Neural progenitor cell (in vitro differentiated cells): ENCODE results near the gene KLHL42.

Experiments
- CTCF ChIP-seq: fragments of 200-600 bp; sonication (generic); IDR thresholded peaks from 2 replicates; pipeline ENCODE4 v1.5.1; 2017; ENCODE audit warnings: antibody characterized with exemption, mild to moderate bottlenecking
- EZH2 ChIP-seq: fragments of 200-600 bp; sonication (generic); IDR thresholded peaks from 2 replicates; pipeline ENCODE4 v1.6.1; 2017; ENCODE audit warnings: antibody characterized with exemption, mild to moderate bottlenecking, moderate library complexity
- EZH2phosphoT487 ChIP-seq: fragments of 200-600 bp; sonication (generic); IDR thresholded peaks from 2 replicates; pipeline ENCODE4 v1.6.1; 2017; ENCODE audit warnings: antibody characterized with exemption

GRCh38 chr12:27766587-27766986 is 13.4 kb upstream of the KLHL42 start:
- TF ChIP-seq CTCF (no peak), EZH2 (no peak), EZH2phosphoT487 (no peak)
